SK-N-SH (cell line): Measurements from ENCODE around the gene PDXP. TPM values are rescaled to one million over a fixed set of nuclear protein-coding genes. Genes with fewer than 3 reads are reported as not detected.

Experiments used
- CTCF ChIA-PET: fragments of 300-600, 350-600 bp; formaldehyde crosslinking; extraction: SDS; loops from one replicate; lab custom pipeline; 2021; lab: Yijun Ruan, JAX
- POLR2A ChIA-PET: fragments of 350-600 bp; sonication (Branson Sonifier 250); formaldehyde crosslinking; extraction: SDS; loops from one replicate; lab custom pipeline; 2020; ENCODE audit warnings: antibody characterized with exemption, inconsistent platforms; lab: Yijun Ruan, JAX
- DNase-seq: peaks from one replicate; pipeline ENCODE4 v3.0.0; 2012
- H2AFZ ChIP-seq: fragments of 200-600 bp; sonication (generic); 2 replicates; pipeline ENCODE4 v1.8.1; 2016; ENCODE audit warnings: antibody characterized with exemption, mild to moderate bottlenecking, low read depth
- H3F3A ChIP-seq: fragments of 200-600 bp; sonication (generic); replicated peaks from 2 replicates; pipeline ENCODE3; 2016; ENCODE audit warnings: antibody characterized with exemption, mild to moderate bottlenecking; ENCODE audit not compliant: insufficient read depth
- H3K27ac ChIP-seq, 2 experiments: fragments of 200-500 bp in 1 of 2; fragments of 200-600 bp in 1 of 2; sonication (Bioruptor generic) in 1 of 2; sonication (generic), shearing (Covaris generic) in 1 of 2; 2 replicates each; pipeline versions ENCODE4 v1.5.1 to v1.6.1; 2014 to 2016; ENCODE audit warnings: low read depth in 2 of 2, inconsistent platforms in 1 of 2, low read length in 1 of 2, mild to moderate bottlenecking in 1 of 2, mixed read lengths in 1 of 2
- H3K27me3 ChIP-seq: fragments of 200-600 bp; sonication (generic), shearing (Covaris generic); 2 replicates; pipeline ENCODE4 v1.6.1; 2016; ENCODE audit warnings: mixed run types; ENCODE audit not compliant: insufficient read depth
- H3K36me3 ChIP-seq, 2 experiments: fragments of 200-500 bp in 1 of 2; fragments of 200-600 bp in 1 of 2; sonication (Bioruptor generic) in 1 of 2; sonication (generic) in 1 of 2; replicated peaks in 1 of 2; 2 replicates each; pipeline versions ENCODE3 to v1.5.1; 2014 to 2016; ENCODE audit warnings: low read length in 1 of 2, mild to moderate bottlenecking in 1 of 2; ENCODE audit not compliant: insufficient read depth in 2 of 2, control insufficient read depth in 1 of 2
- H3K4me1 ChIP-seq, 2 experiments: fragments of 200-500 bp in 1 of 2; fragments of 200-600 bp in 1 of 2; sonication (Bioruptor generic) in 1 of 2; sonication (generic), shearing (Covaris generic) in 1 of 2; 2 replicates each; pipeline versions ENCODE4 v1.5.1 to v1.6.1; 2014 to 2016; ENCODE audit warnings: low read depth in 1 of 2, low read length in 1 of 2, mixed run types in 1 of 2; ENCODE audit not compliant: insufficient read depth in 2 of 2, control insufficient read depth in 1 of 2
- H3K4me2 ChIP-seq: fragments of 200-600 bp; sonication (generic), shearing (Covaris generic); 2 replicates; pipeline ENCODE4 v1.6.1; 2017; ENCODE audit warnings: mixed run types
- H3K4me3 ChIP-seq, 2 experiments: fragments of 200-500 bp in 1 of 2; fragments of 200-600 bp in 1 of 2; sonication (Bioruptor generic) in 1 of 2; sonication (generic), shearing (Covaris generic) in 1 of 2; 2 replicates each; pipeline versions ENCODE4 v1.5.1 to v1.8.1; 2014 to 2016; ENCODE audit warnings: low read depth in 2 of 2, inconsistent platforms in 1 of 2, low read length in 1 of 2, mild to moderate bottlenecking in 1 of 2, mixed read lengths in 1 of 2, moderate library complexity in 1 of 2
- H3K79me2 ChIP-seq: fragments of 200-600 bp; sonication (generic); 2 replicates; pipeline ENCODE4 v1.8.1; 2017; ENCODE audit warnings: mild to moderate bottlenecking; ENCODE audit not compliant: insufficient read depth
- H3K9ac ChIP-seq: fragments of 200-600 bp; sonication (generic); 2 replicates; pipeline ENCODE4 v1.6.1; 2017; ENCODE audit warnings: mixed run types
- H3K9me2 ChIP-seq: fragments of 200-600 bp; sonication (generic); 2 replicates; pipeline ENCODE4 v1.6.1; 2017; ENCODE audit warnings: mixed run types
- H3K9me3 ChIP-seq: fragments of 200-600 bp; sonication (generic); 2 replicates; pipeline ENCODE4 v1.6.1; 2017; ENCODE audit warnings: mixed run types, mild to moderate bottlenecking, moderate library complexity
- H4K20me1 ChIP-seq: fragments of 200-600 bp; sonication (generic); 2 replicates; pipeline ENCODE4 v1.6.1; 2017; ENCODE audit warnings: mild to moderate bottlenecking, mixed run types; ENCODE audit not compliant: insufficient read depth
- GABPA ChIP-seq: IDR thresholded peaks from 2 replicates; pipeline ENCODE4 v1.4.0; 2012; ENCODE audit warnings: low read depth, mild to moderate bottlenecking
- REST ChIP-seq: IDR thresholded peaks from 2 replicates; pipeline ENCODE4 v1.6.1; 2012; ENCODE audit warnings: mild to moderate bottlenecking, low read depth, low read length, moderate library complexity
- WGBS: methylation state at CpG from one replicate; pipeline ENCODE4 v1.1.6; 2017; ENCODE audit warnings: low lambda C conversion rate; 5-methylcytosine and 5-hydroxymethylcytosine counted together
- polyA plus RNA-seq, 3 experiments: library from polyadenylated mRNA; depleted of rRNA; stranded (reverse); fragments of >200 nt; gene quantifications; 2 replicates each; pipeline ENCODE4 v1.2.3, GENCODE V29; 2012
- TF ChIP-seq, protein P1 (sequence below): IDR thresholded peaks from 2 replicates; pipeline ENCODE4 v1.4.0; 2012; ENCODE audit warnings: low read depth, borderline replicate concordance

The PDXP gene
- polyA plus RNA-seq, 1 of the 3 experiments (the other 2 are of a cell fraction) = 22.5 TPM

- ChIA-PET CTCF (interaction anchor here (0.8 to 1.6 kb wide), 2 partner anchors 24 to 62 kb away, joined by 3 to 5 read pairs; no protein-coding TSS in a partner anchor), POLR2A (no interaction called here)
- peaks cover 0 to 6% of the 10 kb centered on the region in 2 experiments for H3K36me3 ChIP-seq
These were observed 46.7 kb downstream of the PDXP start for GRCh38 chr22:37705205-37705604.

More at GRCh38 chr22:37705205-37705604, 46.7 kb downstream of the PDXP start:
- no peak overlapping the region for H3K27ac ChIP-seq
- H2AFZ ChIP-seq = no peak overlapping the region
- H3K4me1 ChIP-seq = no peaks in the 10 kb centered on the region
- no peaks in the 10 kb centered on the region for H3K9me2 ChIP-seq
- no peaks in the 10 kb centered on the region for H4K20me1 ChIP-seq
- H3K4me2 ChIP-seq = no peak overlapping the region
- H3K4me3 ChIP-seq = no peak overlapping the region
- DNase-seq = no peak
- no peak for TF ChIP-seq REST
- TF ChIP-seq, protein P1, sequence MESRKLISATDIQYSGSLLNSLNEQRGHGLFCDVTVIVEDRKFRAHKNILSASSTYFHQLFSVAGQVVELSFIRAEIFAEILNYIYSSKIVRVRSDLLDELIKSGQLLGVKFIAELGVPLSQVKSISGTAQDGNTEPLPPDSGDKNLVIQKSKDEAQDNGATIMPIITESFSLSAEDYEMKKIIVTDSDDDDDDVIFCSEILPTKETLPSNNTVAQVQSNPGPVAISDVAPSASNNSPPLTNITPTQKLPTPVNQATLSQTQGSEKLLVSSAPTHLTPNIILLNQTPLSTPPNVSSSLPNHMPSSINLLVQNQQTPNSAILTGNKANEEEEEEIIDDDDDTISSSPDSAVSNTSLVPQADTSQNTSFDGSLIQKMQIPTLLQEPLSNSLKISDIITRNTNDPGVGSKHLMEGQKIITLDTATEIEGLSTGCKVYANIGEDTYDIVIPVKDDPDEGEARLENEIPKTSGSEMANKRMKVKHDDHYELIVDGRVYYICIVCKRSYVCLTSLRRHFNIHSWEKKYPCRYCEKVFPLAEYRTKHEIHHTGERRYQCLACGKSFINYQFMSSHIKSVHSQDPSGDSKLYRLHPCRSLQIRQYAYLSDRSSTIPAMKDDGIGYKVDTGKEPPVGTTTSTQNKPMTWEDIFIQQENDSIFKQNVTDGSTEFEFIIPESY = no peak
- no peak for TF ChIP-seq GABPA
- TF ChIP-seq, all 33 proteins: peak for 0
- Histone ChIP-seq H3K9ac (no peak overlapping the region), H3K27me3 (no peaks in the 10 kb centered on the region), H3F3A (no peaks in the 10 kb centered on the region), H3K79me2 (no peaks in the 10 kb centered on the region), H3K9me3 (no peaks in the 10 kb centered on the region)
- WGBS = 94% methylated on average over 3 of the region's 3 CpGs
